Nephron (organoid): ENCODE measurements around the gene PTMA.

Experiments used
- H3K27ac Mint-ChIP-seq, 3 experiments: 2 replicates each; pipeline ENCODE4 v1.8.0; 2020; ENCODE audit warnings: mixed read lengths in 3 of 3, mild to moderate bottlenecking in 2 of 3, moderate library complexity in 1 of 3
- H3K27me3 Mint-ChIP-seq: 2 replicates; pipeline ENCODE4 v1.8.0; 2021; ENCODE audit warnings: low read depth, mild to moderate bottlenecking, moderate library complexity, mixed read lengths
- H3K36me3 Mint-ChIP-seq: 2 replicates; pipeline ENCODE4 v1.8.0; 2020; ENCODE audit warnings: low read depth, mixed read lengths
- H3K4me1 Mint-ChIP-seq: 2 replicates; pipeline ENCODE4 v1.8.0; 2020; ENCODE audit warnings: mixed read lengths
- H3K4me3 Mint-ChIP-seq, 3 experiments: 2 replicates each; pipeline ENCODE4 v1.8.0; 2020; ENCODE audit warnings: mild to moderate bottlenecking in 3 of 3, mixed read lengths in 3 of 3, moderate library complexity in 2 of 3
- H3K9me3 Mint-ChIP-seq: 2 replicates; pipeline ENCODE4 v1.8.0; 2020; ENCODE audit warnings: mixed read lengths
- TF ChIP-seq, protein P1 (sequence below), 3 experiments: fragments of 200-600 bp; sonication (generic); IDR thresholded peaks; one replicate each; pipeline ENCODE4 v1.5.0; 2021; ENCODE audit warnings: antibody characterized with exemption in 3 of 3; ENCODE audit not compliant: unreplicated experiment in 3 of 3

Gene PTMA

GRCh38 chr2:231713730-231714638 is 5.7 kb downstream of the PTMA start:
- peak overlapping the region; percentile 63 to 79 (median 79) for H3K27ac Mint-ChIP-seq
- no peaks in the 10 kb centered on the region for H3K9me3 Mint-ChIP-seq
- H3K4me3 Mint-ChIP-seq = peak overlapping the region; percentile 64 to 73 (median 72)
- TF ChIP-seq, protein P1, sequence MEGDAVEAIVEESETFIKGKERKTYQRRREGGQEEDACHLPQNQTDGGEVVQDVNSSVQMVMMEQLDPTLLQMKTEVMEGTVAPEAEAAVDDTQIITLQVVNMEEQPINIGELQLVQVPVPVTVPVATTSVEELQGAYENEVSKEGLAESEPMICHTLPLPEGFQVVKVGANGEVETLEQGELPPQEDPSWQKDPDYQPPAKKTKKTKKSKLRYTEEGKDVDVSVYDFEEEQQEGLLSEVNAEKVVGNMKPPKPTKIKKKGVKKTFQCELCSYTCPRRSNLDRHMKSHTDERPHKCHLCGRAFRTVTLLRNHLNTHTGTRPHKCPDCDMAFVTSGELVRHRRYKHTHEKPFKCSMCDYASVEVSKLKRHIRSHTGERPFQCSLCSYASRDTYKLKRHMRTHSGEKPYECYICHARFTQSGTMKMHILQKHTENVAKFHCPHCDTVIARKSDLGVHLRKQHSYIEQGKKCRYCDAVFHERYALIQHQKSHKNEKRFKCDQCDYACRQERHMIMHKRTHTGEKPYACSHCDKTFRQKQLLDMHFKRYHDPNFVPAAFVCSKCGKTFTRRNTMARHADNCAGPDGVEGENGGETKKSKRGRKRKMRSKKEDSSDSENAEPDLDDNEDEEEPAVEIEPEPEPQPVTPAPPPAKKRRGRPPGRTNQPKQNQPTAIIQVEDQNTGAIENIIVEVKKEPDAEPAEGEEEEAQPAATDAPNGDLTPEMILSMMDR (IDR thresholded peaks at IDR 0.05; ENCODE audit: unreplicated experiment in 3 of 3) = peak; percentile 84 to 91 (median 90)
- peaks cover 44% of the 10 kb centered on the region for H3K4me1 Mint-ChIP-seq
- peaks cover 33% of the 10 kb centered on the region for H3K36me3 Mint-ChIP-seq
- H3K27me3 Mint-ChIP-seq = no peaks in the 10 kb centered on the region

GRCh38 chr2:231714639-231715498 is 6.5 kb downstream of the PTMA start:
- Mint-ChIP-seq H3K36me3 (peaks cover 33% of the 10 kb centered on the region), H3K27me3 (no peaks in the 10 kb centered on the region), H3K27ac (peak overlapping the region; percentile 4 to 71 (median 57)), H3K4me1 (peaks cover 47% of the 10 kb centered on the region), H3K4me3 (peak overlapping the region; percentile 29 to 57 (median 57)), H3K9me3 (no peaks in the 10 kb centered on the region)
- TF ChIP-seq, protein P1 (IDR thresholded peaks at IDR 0.05; ENCODE audit: unreplicated experiment in 3 of 3) = peak; percentile 86 to 93 (median 87)

GRCh38 chr2:231715499-231715837 is 7.1 kb downstream of the PTMA start:
- Mint-ChIP-seq H3K36me3 (peaks cover 33% of the 10 kb centered on the region), H3K4me3 (no peak overlapping the region), H3K27ac (peak overlapping the region; percentile 4 to 71 (median 57)), H3K9me3 (no peaks in the 10 kb centered on the region), H3K4me1 (peaks cover 49% of the 10 kb centered on the region), H3K27me3 (no peaks in the 10 kb centered on the region)
- TF ChIP-seq, protein P1 (IDR thresholded peaks at IDR 0.05; ENCODE audit: unreplicated experiment in 3 of 3) = no peak

GRCh38 chr2:231715988-231716616 is 7.8 kb downstream of the PTMA start:
- Mint-ChIP-seq H3K27me3 (peaks cover 4% of the 10 kb centered on the region), H3K9me3 (no peaks in the 10 kb centered on the region), H3K4me1 (peaks cover 47% of the 10 kb centered on the region), H3K4me3 (no peak overlapping the region), H3K27ac (peak overlapping the region in 2 of 3 experiments; percentile 4 to 57), H3K36me3 (peaks cover 31% of the 10 kb centered on the region)
- TF ChIP-seq, protein P1 (IDR thresholded peaks at IDR 0.05; ENCODE audit: unreplicated experiment in 3 of 3) = no peak

- no peak overlapping the region for H3K4me3 Mint-ChIP-seq
- peaks cover 24% of the 10 kb centered on the region for H3K36me3 Mint-ChIP-seq
- peak overlapping the region; percentile 12 to 64 (median 60) for H3K27ac Mint-ChIP-seq
- TF ChIP-seq, protein P1 (IDR thresholded peaks at IDR 0.05; ENCODE audit: unreplicated experiment in 3 of 3) = no peak
- H3K27me3 Mint-ChIP-seq = peaks cover 4% of the 10 kb centered on the region
- peaks cover 46% of the 10 kb centered on the region for H3K4me1 Mint-ChIP-seq
- no peaks in the 10 kb centered on the region for H3K9me3 Mint-ChIP-seq
Measured at GRCh38 chr2:231716666-231717280, 8.4 kb downstream of the PTMA start.
